Stomach (tissue), 4 donors: Measurements from ENCODE around the gene AOC1.

Experiments
- CTCF ChIP-seq, 7 experiments: fragments of 450-650 bp in 4 of 7; fragments of 200-600 bp in 3 of 7; sonication (generic) in 3 of 7; IDR thresholded peaks; one replicate each; pipeline ENCODE4 v1.5.1; 2016 to 2019; ENCODE audit warnings: antibody characterized with exemption in 7 of 7, control low read depth in 2 of 7, mild to moderate bottlenecking in 1 of 7
- POLR2A ChIP-seq, 4 donors: fragments of 450-650 bp; IDR thresholded peaks; one replicate each; pipeline ENCODE4 v1.6.1; 2016; ENCODE audit warnings: antibody characterized with exemption in 4 of 4, control low read depth in 2 of 4, mild to moderate bottlenecking in 1 of 4, moderate library complexity in 1 of 4
- POLR2AphosphoS5 ChIP-seq, 3 donors: sonication (generic); formaldehyde crosslinking; IDR thresholded peaks; one replicate each; pipeline ENCODE4 v1.6.1; 2016; ENCODE audit warnings: antibody characterized with exemption in 3 of 3

GRCh38 chr7:150875791-150876190, 23.5 kb downstream of the AOC1 start:
- TF ChIP-seq POLR2AphosphoS5 (IDR thresholded peaks at IDR 0.05) (no peak), POLR2A (IDR thresholded peaks at IDR 0.05) (no peak), CTCF (IDR thresholded peaks at IDR 0.05) (no peak)
